Keratinocyte (primary cell): ENCODE measurements around the gene VPS26C. TPM values are rescaled to one million over a fixed set of nuclear protein-coding genes. Genes with fewer than 3 reads are reported as not detected.

Experiments
- DNase-seq: peaks from one replicate; pipeline ENCODE4 v3.0.0-alpha.2; 2011; ENCODE audit warnings: low read depth, missing footprints, low spot score
- FAIRE-seq: peaks from 2 replicates; lab custom pipeline; 2011; peaks lifted over from hg19 to GRCh38; lab: Jason Lieb, UNC
- H2AFZ ChIP-seq: 2 replicates; pipeline ENCODE4 v1.6.0; 2012; ENCODE audit warnings: low read length, control low read depth, inconsistent platforms; ENCODE audit not compliant: control insufficient read depth
- H3K27ac ChIP-seq: 2 replicates; pipeline ENCODE4 v1.5.1; 2011; ENCODE audit warnings: low read length; ENCODE audit not compliant: control insufficient read depth, insufficient read depth
- H3K27me3 ChIP-seq: 3 replicates; pipeline ENCODE4 v1.6.0; 2011; ENCODE audit warnings: low read length; ENCODE audit not compliant: control insufficient read depth, insufficient read depth; ENCODE audit errors: extremely low read depth
- H3K36me3 ChIP-seq, 2 experiments: 2 replicates in 1 of 2; 3 replicates in 1 of 2; pipeline ENCODE4 v1.5.1; 2011; ENCODE audit warnings: low read length in 2 of 2, mild to moderate bottlenecking in 1 of 2; ENCODE audit not compliant: control insufficient read depth in 2 of 2, insufficient read depth in 2 of 2; ENCODE audit errors: extremely low read depth in 1 of 2
- H3K4me1 ChIP-seq: 3 replicates; pipeline ENCODE4 v1.5.1; 2011; ENCODE audit warnings: low read length; ENCODE audit not compliant: control insufficient read depth, insufficient read depth; ENCODE audit errors: extremely low read depth
- H3K4me2 ChIP-seq: 3 replicates; pipeline ENCODE4 v1.6.0; 2011; ENCODE audit warnings: low read depth, low read length; ENCODE audit not compliant: control insufficient read depth, insufficient read depth; ENCODE audit errors: extremely low read depth
- H3K4me3 ChIP-seq, 3 experiments: fragments of 200-600 bp in 1 of 3; sonication (generic) in 1 of 3; 2 replicates in 2 of 3; 3 replicates in 1 of 3; pipeline ENCODE4 v1.5.1; 2011 to 2016; ENCODE audit warnings: low read length in 3 of 3, mild to moderate bottlenecking in 3 of 3, control low read depth in 2 of 3, inconsistent platforms in 1 of 3, low read depth in 1 of 3, mixed read lengths in 1 of 3, mixed run types in 1 of 3, moderate library complexity in 1 of 3; ENCODE audit not compliant: control insufficient read depth in 2 of 3, insufficient read depth in 2 of 3; ENCODE audit errors: extremely low read depth in 1 of 3
- H3K79me2 ChIP-seq: 2 replicates; pipeline ENCODE4 v1.6.0; 2012; ENCODE audit warnings: low read length; ENCODE audit not compliant: control insufficient read depth, insufficient read depth
- H3K9ac ChIP-seq: 3 replicates; pipeline ENCODE4 v1.6.0; 2011; ENCODE audit warnings: low read length; ENCODE audit not compliant: control insufficient read depth, insufficient read depth; ENCODE audit errors: extremely low read depth
- H3K9me1 ChIP-seq: 3 replicates; pipeline ENCODE4 v1.6.0; 2011; ENCODE audit warnings: low read length; ENCODE audit not compliant: control insufficient read depth, insufficient read depth; ENCODE audit errors: extremely low read depth
- H3K9me3 ChIP-seq: 2 replicates; pipeline ENCODE4 v1.5.1; 2012; ENCODE audit warnings: low read depth, low read length; ENCODE audit not compliant: control insufficient read depth
- H4K20me1 ChIP-seq: 3 replicates; pipeline ENCODE4 v1.6.0; 2011; ENCODE audit warnings: low read length; ENCODE audit not compliant: control insufficient read depth, insufficient read depth; ENCODE audit errors: extremely low read depth
- EZH2 ChIP-seq: IDR thresholded peaks from one replicate; pipeline ENCODE4 v1.6.1; 2012; ENCODE audit warnings: inconsistent platforms, mild to moderate bottlenecking, low read length, moderate library complexity
- dilution Hi-C: fragments of 300-500 bp; cut with MboI; formaldehyde crosslinking; loops from one replicate; pipeline ENCODE4 v1.7.0; 2020; ENCODE audit warnings: low sequenced_read_pairs; ENCODE audit not compliant: extremely low pct_ligation_motif_present
- polyA plus RNA-seq, 5 experiments: library from polyadenylated mRNA; depleted of rRNA in 3 of 5; stranded (reverse) in 3 of 5; stranded (forward) in 1 of 5; unstranded in 1 of 5; fragments of >200 nt; gene quantifications; 1 replicate in 1 of 5; 2 replicates in 3 of 5; 3 replicates in 1 of 5; pipeline versions ENCODE4 v1.2.1 to v1.2.3, GENCODE V29; 2011 to 2012; ENCODE audit warnings: missing spikeins in 2 of 5, low read depth in 1 of 5, low replicate concordance in 1 of 5
- TF ChIP-seq, protein P1 (sequence below), 3 experiments: IDR thresholded peaks in 1 of 3; conservative IDR thresholded peaks in 1 of 3; optimal IDR thresholded peaks in 1 of 3; 2 replicates in 2 of 3; 3 replicates in 1 of 3; pipeline versions ENCODE3 to v1.5.1; 2011; ENCODE audit warnings: low read length in 3 of 3, mild to moderate bottlenecking in 3 of 3, moderate library complexity in 2 of 3, control low read depth in 1 of 3, inconsistent platforms in 1 of 3; ENCODE audit not compliant: insufficient read depth in 2 of 3; ENCODE audit errors: extremely low read depth in 1 of 3

VPS26C gene
- polyA plus RNA-seq, 1 donor (not counting 4 experiments of a cell fraction or from before 2014, with no cell fraction given): 41.3 TPM

DNA sequence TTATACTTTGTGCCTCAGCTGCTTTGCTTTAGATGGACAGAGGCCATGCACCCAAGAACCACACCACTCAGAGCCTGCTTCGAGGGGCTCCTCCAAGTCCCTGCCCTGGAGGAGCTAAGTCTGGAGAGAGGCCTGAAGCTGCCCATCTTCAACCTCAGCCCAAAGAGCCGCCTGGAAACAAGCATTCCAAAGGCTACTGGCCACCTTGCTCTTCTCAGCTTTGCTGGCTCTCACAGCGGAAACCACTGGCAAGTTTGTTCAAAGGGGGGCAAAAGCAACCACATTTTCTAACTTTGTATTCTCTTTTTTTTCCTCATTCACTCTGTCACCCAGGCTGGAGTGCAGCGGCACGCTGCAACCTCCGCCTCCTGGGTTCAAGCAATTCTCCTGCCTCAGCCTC is 23.2 kb downstream of the VPS26C start:
- peaks cover 69% of the 10 kb centered on the region for H3K79me2 ChIP-seq
- H3K4me3 ChIP-seq: no peak overlapping the region
- no peak overlapping the region for H3K4me2 ChIP-seq
- H2AFZ ChIP-seq: no peak overlapping the region
- no peaks in the 10 kb centered on the region for H3K4me1 ChIP-seq
- no peak for DNase-seq
- peaks cover 0 to 6% of the 10 kb centered on the region in 2 experiments for H3K36me3 ChIP-seq
- H3K27me3 ChIP-seq: no peaks in the 10 kb centered on the region
- no peaks in the 10 kb centered on the region for H4K20me1 ChIP-seq
- H3K9me3 ChIP-seq: no peaks in the 10 kb centered on the region
- no peak for FAIRE-seq
- dilution Hi-C loops: no loop called here
- no peak for TF ChIP-seq EZH2
- TF ChIP-seq, protein P1, sequence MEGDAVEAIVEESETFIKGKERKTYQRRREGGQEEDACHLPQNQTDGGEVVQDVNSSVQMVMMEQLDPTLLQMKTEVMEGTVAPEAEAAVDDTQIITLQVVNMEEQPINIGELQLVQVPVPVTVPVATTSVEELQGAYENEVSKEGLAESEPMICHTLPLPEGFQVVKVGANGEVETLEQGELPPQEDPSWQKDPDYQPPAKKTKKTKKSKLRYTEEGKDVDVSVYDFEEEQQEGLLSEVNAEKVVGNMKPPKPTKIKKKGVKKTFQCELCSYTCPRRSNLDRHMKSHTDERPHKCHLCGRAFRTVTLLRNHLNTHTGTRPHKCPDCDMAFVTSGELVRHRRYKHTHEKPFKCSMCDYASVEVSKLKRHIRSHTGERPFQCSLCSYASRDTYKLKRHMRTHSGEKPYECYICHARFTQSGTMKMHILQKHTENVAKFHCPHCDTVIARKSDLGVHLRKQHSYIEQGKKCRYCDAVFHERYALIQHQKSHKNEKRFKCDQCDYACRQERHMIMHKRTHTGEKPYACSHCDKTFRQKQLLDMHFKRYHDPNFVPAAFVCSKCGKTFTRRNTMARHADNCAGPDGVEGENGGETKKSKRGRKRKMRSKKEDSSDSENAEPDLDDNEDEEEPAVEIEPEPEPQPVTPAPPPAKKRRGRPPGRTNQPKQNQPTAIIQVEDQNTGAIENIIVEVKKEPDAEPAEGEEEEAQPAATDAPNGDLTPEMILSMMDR (optimal IDR thresholded peaks at IDR 0.05 in 1 of 3, IDR thresholded peaks at IDR 0.05 in 1 of 3, conservative IDR thresholded peaks at IDR 0.05 in 1 of 3; ENCODE audit: extremely low read depth in 1 of 3, insufficient read depth in 2 of 3, low read length in 3 of 3): no peak
- H3K9me1 ChIP-seq: no peaks in the 10 kb centered on the region
- no peak overlapping the region for H3K9ac ChIP-seq
- no peak overlapping the region for H3K27ac ChIP-seq

DNA sequence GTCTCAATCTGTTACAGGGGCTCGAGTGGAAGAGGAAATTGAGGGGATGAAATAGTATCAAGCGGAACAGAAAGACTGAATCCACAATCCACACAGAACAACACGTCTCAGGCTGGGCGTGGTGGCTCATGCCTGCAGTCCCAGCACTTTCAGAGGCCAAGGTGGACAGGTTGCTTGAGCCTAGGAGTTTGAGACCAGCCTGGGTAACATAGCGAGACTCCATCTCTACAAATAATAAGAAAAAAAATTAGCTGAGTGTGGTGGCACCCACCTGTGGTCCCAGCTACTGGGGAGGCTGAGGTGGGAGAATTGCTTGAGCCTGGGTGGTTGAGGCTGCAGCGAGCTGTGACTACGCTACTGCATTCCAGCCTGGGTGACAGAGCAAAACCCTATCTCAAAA is 25.7 kb downstream of the VPS26C start:
- TF ChIP-seq, protein P1 (optimal IDR thresholded peaks at IDR 0.05 in 1 of 3, IDR thresholded peaks at IDR 0.05 in 1 of 3, conservative IDR thresholded peaks at IDR 0.05 in 1 of 3; ENCODE audit: extremely low read depth in 1 of 3, insufficient read depth in 2 of 3, low read length in 3 of 3): no peak
- TF ChIP-seq EZH2: no peak

More for the DNA sequence above, 25.7 kb downstream of the VPS26C start:
- no peaks in the 10 kb centered on the region for H3K27me3 ChIP-seq
- FAIRE-seq: no peak
- H3K4me2 ChIP-seq: no peak overlapping the region
- H3K27ac ChIP-seq: no peak overlapping the region
- no peak overlapping the region for H3K4me3 ChIP-seq
- no peaks in the 10 kb centered on the region for H3K9me1 ChIP-seq
- dilution Hi-C loops: no loop called here
- H3K9me3 ChIP-seq: no peaks in the 10 kb centered on the region
- no peak overlapping the region for H2AFZ ChIP-seq
- H3K79me2 ChIP-seq: peaks cover 45% of the 10 kb centered on the region
- H3K9ac ChIP-seq: no peak overlapping the region
- no peak for DNase-seq
- H4K20me1 ChIP-seq: no peaks in the 10 kb centered on the region
- peaks cover 0 to 11% of the 10 kb centered on the region in 2 experiments for H3K36me3 ChIP-seq
- H3K4me1 ChIP-seq: no peaks in the 10 kb centered on the region
